Cardiac muscle cell (in vitro differentiated cells and primary cell): ENCODE measurements around the gene KCNIP4. TPM values are rescaled to one million over a fixed set of nuclear protein-coding genes. Genes with fewer than 3 reads are reported as not detected.

Experiments used
- DNase-seq, 2 donors: peaks; one replicate each; pipeline versions ENCODE4 v3.0.0 to v3.0.0-alpha.2; 2010 to 2017; ENCODE audit warnings: low read depth in 1 of 2, low spot score in 1 of 2
- H3K27ac ChIP-seq: fragments of 200-600 bp; sonication (generic); 2 replicates; pipeline ENCODE4 v1.5.1; 2016
- H3K27me3 ChIP-seq: fragments of 200-600 bp; sonication (generic); 2 replicates; pipeline ENCODE4 v1.6.0; 2016; ENCODE audit warnings: control low read depth
- H3K36me3 ChIP-seq: fragments of 200-600 bp; sonication (generic); 2 replicates; pipeline ENCODE4 v1.5.1; 2016; ENCODE audit warnings: control low read depth
- H3K4me1 ChIP-seq: fragments of 200-600 bp; sonication (generic); 2 replicates; pipeline ENCODE4 v1.8.1; 2017; ENCODE audit warnings: low read depth, mild to moderate bottlenecking, mixed run types
- H3K4me3 ChIP-seq: fragments of 200-600 bp; sonication (generic); 2 replicates; pipeline ENCODE4 v1.5.1; 2016; ENCODE audit warnings: mild to moderate bottlenecking
- H3K9me3 ChIP-seq: fragments of 200-600 bp; sonication (generic); 2 replicates; pipeline ENCODE4 v1.5.1; 2017; ENCODE audit warnings: low read depth, mild to moderate bottlenecking, control low read depth
- polyA plus RNA-seq: library from polyadenylated mRNA; unstranded; fragments of >200 nt; fragmentation: Nextera tagmentation; extraction: Ambion mirVana; gene quantifications from 2 replicates; pipeline ENCODE4 v1.2.1, GENCODE V29; 2016
- total RNA-seq: library from RNA; depleted of rRNA; stranded (reverse); fragments of >200 nt; gene quantifications from 2 replicates; pipeline ENCODE4 v1.2.3, GENCODE V29; 2016
- TF ChIP-seq, protein P1 (sequence below): IDR thresholded peaks from 2 replicates; pipeline ENCODE4 v1.5.1; 2012; ENCODE audit warnings: low read depth, mild to moderate bottlenecking, low read length

KCNIP4 gene
- total and polyA plus RNA-seq, 2 experiments from 2014 or later = 14.5 to 15.9 TPM

DNA sequence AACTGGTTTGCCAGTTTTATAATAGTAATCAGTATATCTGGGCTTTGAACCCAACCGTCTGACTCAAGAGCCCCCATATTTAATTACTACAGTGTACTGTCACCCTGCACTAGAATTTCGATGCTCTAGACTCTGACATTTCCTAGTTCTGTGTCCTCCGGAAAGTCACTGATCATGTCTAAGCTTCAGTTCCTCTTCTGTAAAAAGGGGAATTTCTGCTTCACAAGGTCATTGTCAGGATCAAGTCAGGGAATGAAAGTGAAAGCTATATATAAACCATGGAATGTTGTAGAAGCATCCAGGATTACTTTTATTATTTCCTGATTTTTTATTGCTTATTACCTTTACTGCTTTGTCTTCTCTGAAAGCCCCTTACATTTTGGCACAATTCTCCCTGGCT lies 4.0 kb upstream of the KCNIP4 start:
- no peaks in the 10 kb centered on the region for H3K9me3 ChIP-seq
- TF ChIP-seq, protein P1, sequence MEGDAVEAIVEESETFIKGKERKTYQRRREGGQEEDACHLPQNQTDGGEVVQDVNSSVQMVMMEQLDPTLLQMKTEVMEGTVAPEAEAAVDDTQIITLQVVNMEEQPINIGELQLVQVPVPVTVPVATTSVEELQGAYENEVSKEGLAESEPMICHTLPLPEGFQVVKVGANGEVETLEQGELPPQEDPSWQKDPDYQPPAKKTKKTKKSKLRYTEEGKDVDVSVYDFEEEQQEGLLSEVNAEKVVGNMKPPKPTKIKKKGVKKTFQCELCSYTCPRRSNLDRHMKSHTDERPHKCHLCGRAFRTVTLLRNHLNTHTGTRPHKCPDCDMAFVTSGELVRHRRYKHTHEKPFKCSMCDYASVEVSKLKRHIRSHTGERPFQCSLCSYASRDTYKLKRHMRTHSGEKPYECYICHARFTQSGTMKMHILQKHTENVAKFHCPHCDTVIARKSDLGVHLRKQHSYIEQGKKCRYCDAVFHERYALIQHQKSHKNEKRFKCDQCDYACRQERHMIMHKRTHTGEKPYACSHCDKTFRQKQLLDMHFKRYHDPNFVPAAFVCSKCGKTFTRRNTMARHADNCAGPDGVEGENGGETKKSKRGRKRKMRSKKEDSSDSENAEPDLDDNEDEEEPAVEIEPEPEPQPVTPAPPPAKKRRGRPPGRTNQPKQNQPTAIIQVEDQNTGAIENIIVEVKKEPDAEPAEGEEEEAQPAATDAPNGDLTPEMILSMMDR = no peak
- H3K4me1 ChIP-seq = no peaks in the 10 kb centered on the region
- H3K36me3 ChIP-seq = no peaks in the 10 kb centered on the region
- no peak overlapping the region for H3K4me3 ChIP-seq
- H3K27me3 ChIP-seq = peaks cover 49% of the 10 kb centered on the region
- no peak overlapping the region for H3K27ac ChIP-seq
- DNase-seq = no peak

DNA sequence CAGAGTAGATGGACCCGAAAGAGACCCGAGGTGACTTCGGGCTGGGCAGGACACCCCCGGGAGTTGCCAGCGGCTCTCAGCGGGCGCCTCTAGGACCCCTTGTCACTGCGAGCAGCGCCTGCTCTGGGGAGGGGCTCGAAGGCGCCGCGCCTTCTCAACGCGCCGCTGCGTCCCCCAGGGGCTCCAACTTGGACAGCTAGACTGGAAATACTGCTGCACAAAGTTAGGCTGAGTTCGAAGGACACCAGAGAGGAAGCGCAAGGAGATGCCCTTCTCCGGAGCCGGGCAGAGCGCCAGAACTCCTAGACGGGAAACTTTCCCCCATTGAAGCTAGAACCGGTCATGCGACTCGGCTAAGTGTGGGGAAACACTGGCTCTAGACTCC lies 493 bp upstream of the KCNIP4 start:
- H3K4me3 ChIP-seq = peak overlapping the region; percentile 62
- H3K36me3 ChIP-seq = no peaks in the 10 kb centered on the region
- no peaks in the 10 kb centered on the region for H3K9me3 ChIP-seq
- no peaks in the 10 kb centered on the region for H3K4me1 ChIP-seq
- TF ChIP-seq, protein P1 = no peak
- DNase-seq = peak; percentile 17 to 28
- peaks cover 80% of the 10 kb centered on the region for H3K27me3 ChIP-seq
- no peak overlapping the region for H3K27ac ChIP-seq

DNA sequence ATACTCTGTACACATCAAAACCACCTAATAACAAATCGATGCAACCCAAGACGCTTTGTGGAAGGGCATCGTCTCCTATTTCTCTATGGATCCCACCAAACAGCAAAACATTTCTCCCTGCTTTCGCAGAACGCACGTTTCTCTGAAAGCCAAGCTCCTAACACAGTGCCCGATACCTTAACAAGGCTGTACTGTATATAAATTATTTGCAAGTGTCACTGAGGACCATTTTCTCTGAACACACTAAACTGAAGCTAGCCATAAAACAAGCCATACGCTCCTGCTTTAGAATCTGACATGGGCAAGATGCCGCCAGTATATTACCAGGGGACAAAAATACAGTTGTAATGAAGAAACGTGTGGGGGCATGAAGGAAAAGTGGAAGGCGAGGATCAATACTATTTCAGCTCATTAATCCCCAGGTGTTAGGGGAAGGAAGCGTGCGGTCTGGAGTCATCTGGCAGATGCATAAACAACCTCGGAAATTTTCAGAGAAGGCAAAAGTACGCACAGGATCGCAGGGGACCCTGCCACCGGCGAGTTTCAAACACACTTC lies 703 bp downstream of the KCNIP4 start:
- Histone ChIP-seq H3K9me3 (no peaks in the 10 kb centered on the region), H3K36me3 (no peaks in the 10 kb centered on the region), H3K27ac (no peak overlapping the region), H3K4me3 (peak overlapping the region; percentile 62), H3K27me3 (peaks cover 80% of the 10 kb centered on the region), H3K4me1 (no peaks in the 10 kb centered on the region)
- no peak for DNase-seq
- TF ChIP-seq, protein P1 = no peak

DNA sequence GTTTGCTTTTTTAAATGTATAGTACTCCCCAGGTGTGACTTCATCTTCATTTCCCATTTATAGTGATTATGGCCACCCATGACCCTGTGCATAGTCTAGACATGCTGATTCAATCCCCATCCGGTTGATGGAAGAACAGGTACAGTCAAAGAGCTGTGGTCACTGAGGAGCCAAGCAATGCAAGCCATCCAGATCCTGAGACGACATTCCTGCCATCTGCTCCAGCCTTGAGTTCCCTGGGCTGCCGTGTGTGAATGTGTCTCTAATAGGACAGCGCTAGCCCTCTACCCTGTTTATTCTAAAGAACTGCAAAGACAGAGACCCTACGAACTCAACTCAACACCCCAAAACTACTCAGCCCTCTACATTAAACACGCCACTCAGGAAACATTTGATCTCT lies 1.7 kb downstream of the KCNIP4 start:
- Histone ChIP-seq H3K9me3 (no peaks in the 10 kb centered on the region), H3K4me3 (no peak overlapping the region), H3K27ac (no peak overlapping the region), H3K4me1 (no peaks in the 10 kb centered on the region), H3K27me3 (peaks cover 72% of the 10 kb centered on the region), H3K36me3 (no peaks in the 10 kb centered on the region)
- DNase-seq = no peak
- TF ChIP-seq, protein P1 = no peak

DNA sequence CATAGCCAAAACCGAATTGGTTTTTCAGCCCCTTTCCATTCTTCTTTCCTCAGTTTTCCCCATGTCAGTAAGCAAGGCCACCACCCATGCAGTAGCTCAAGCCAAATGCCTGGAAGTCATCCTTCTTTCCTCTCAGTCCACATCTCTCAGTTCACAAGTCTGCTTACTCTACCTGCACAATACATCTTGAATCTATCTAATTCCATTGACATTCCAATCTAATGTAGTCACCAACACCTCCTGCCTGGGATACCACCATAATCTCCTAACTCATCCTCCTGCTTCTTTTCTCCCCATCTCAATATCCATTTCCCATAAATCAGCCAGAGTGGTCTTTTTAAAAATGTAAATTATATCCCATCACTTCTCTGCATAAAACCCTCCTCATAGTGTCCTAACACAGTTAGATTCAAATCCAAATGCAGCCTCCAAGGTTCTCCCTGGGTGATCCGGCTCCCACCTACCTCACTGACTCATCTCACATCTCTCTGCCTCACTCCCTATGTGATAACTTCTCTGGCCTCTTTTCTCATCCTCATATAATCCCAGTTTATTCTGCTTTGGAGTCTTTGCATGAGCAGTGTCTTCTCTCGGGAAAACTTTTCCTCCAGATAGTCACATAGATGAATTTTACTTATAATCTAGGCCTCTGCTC lies 26.9 kb downstream of the KCNIP4 start:
- H3K27ac ChIP-seq = no peak overlapping the region
- no peaks in the 10 kb centered on the region for H3K27me3 ChIP-seq
- H3K9me3 ChIP-seq = no peaks in the 10 kb centered on the region
- H3K4me1 ChIP-seq = no peaks in the 10 kb centered on the region
- TF ChIP-seq, protein P1 = no peak
- no peaks in the 10 kb centered on the region for H3K36me3 ChIP-seq
- no peak for DNase-seq
- no peak overlapping the region for H3K4me3 ChIP-seq
